Panc1 (cell line): ENCODE results near the gene FOXP4. TPM values are rescaled to one million over a fixed set of nuclear protein-coding genes. Genes with fewer than 3 reads are reported as not detected.

Source experiments
- ATAC-seq: fragments of 200-7000 bp; cut with Tn5 transposase; 2 replicates; pipeline ENCODE4 v1.9.1; 2020; ENCODE audit warnings: mild to moderate bottlenecking, moderate library complexity
- BruUV-seq: library from RNA; stranded (reverse); fragments of 400-500 nt; replicated peaks from 2 replicates; lab custom pipeline; 2021; lab: Mats Ljungman, UMichigan
- CTCF ChIA-PET: fragments of 300-600 bp; sonication (Branson Sonifier 250); formaldehyde crosslinking; loops from one replicate; lab custom pipeline; 2022; ENCODE audit warnings: antibody characterized with exemption; lab: Charles Lee
- POLR2A ChIA-PET: fragments of 300-600 bp; sonication (Branson Sonifier 250); formaldehyde crosslinking; loops from one replicate; lab custom pipeline; 2022; ENCODE audit warnings: antibody characterized with exemption; lab: Charles Lee
- DNase-seq: peaks from one replicate; pipeline ENCODE4 v3.0.0-alpha.2; 2010; ENCODE audit warnings: low read depth, low spot score
- H3K27ac ChIP-seq: 2 replicates; pipeline ENCODE4 v1.5.1; 2011; ENCODE audit warnings: mild to moderate bottlenecking, low read length, inconsistent platforms
- H3K27me3 ChIP-seq: fragments of 200-500 bp; sonication (Bioruptor generic); 2 replicates; pipeline ENCODE4 v1.6.0; 2014; ENCODE audit warnings: low read length, inconsistent platforms; ENCODE audit not compliant: control insufficient read depth, insufficient read depth
- H3K36me3 ChIP-seq: fragments of 200-500 bp; sonication (Bioruptor generic); 2 replicates; pipeline ENCODE4 v1.5.1; 2014; ENCODE audit warnings: inconsistent platforms, mild to moderate bottlenecking, low read length, moderate library complexity; ENCODE audit not compliant: control insufficient read depth, insufficient read depth
- H3K4me1 ChIP-seq: 2 replicates; pipeline ENCODE4 v1.5.1; 2011; ENCODE audit warnings: inconsistent platforms, mild to moderate bottlenecking, low read length, moderate library complexity; ENCODE audit not compliant: control insufficient read depth, insufficient read depth
- H3K4me3 ChIP-seq, 2 experiments: 2 replicates each; pipeline ENCODE4 v1.5.1; 2011 to 2012; ENCODE audit warnings: low read depth in 2 of 2, low read length in 2 of 2, mild to moderate bottlenecking in 2 of 2, inconsistent platforms in 1 of 2, moderate library complexity in 1 of 2
- H3K9me3 ChIP-seq: fragments of 200-500 bp; sonication (Bioruptor generic); 2 replicates; pipeline ENCODE4 v1.5.1; 2014; ENCODE audit warnings: low read depth, mild to moderate bottlenecking, inconsistent platforms, low read length, moderate library complexity; ENCODE audit not compliant: control insufficient read depth, insufficient read depth
- CTCF ChIP-seq: fragments of 450-650 bp; IDR thresholded peaks from 2 replicates; pipeline ENCODE4 v1.5.1; 2017; ENCODE audit warnings: mild to moderate bottlenecking
- POLR2AphosphoS5 ChIP-seq: IDR thresholded peaks from 2 replicates; pipeline ENCODE4 v1.6.1; 2012; ENCODE audit warnings: mild to moderate bottlenecking, low read depth, low read length, moderate library complexity
- REST ChIP-seq, 2 experiments: IDR thresholded peaks; 2 replicates each; pipeline ENCODE4 v1.6.1; 2011 to 2012; ENCODE audit warnings: low read depth in 2 of 2, control low read depth in 1 of 2, low read length in 1 of 2, mild to moderate bottlenecking in 1 of 2, moderate library complexity in 1 of 2; ENCODE audit not compliant: insufficient read depth in 1 of 2
- SIN3A ChIP-seq: IDR thresholded peaks from 2 replicates; pipeline ENCODE4 v1.6.1; 2012; ENCODE audit warnings: low read depth, mild to moderate bottlenecking, low read length, moderate library complexity, borderline replicate concordance; ENCODE audit not compliant: insufficient read depth
- TCF7L2 ChIP-seq: IDR thresholded peaks from 2 replicates; pipeline ENCODE4 v1.6.1; 2011; ENCODE audit warnings: mild to moderate bottlenecking, low read depth, low read length, inconsistent platforms
- in situ Hi-C: cut with HindIII; loops from 2 replicates; pipeline ENCODE4 v1.10.0; 2016; ENCODE audit warnings: low sequenced_read_pairs, low pct_unique_long_range_greater_than_20kb
- intact Hi-C: fragments of 100-400 bp; cut with micrococcal nuclease; formaldehyde crosslinking; loops from one replicate; pipeline ENCODE4 v1.10.0; 2022; ENCODE audit not compliant: unreplicated experiment
- total RNA-seq: library from RNA; stranded (reverse); gene quantifications from one replicate; pipeline ENCODE4 v1.2.1, GENCODE V29; 2021; ENCODE audit not compliant: unreplicated experiment

Gene FOXP4
- total RNA-seq, 1 experiment from 2014 or later = 30.4 TPM

- H3K9me3 ChIP-seq = no peaks in the 10 kb centered on the region
- ChIA-PET CTCF (no interaction called here), POLR2A (no interaction called here)
- H3K4me3 ChIP-seq = no peak overlapping the region
- H3K27ac ChIP-seq = no peak overlapping the region
- no peaks in the 10 kb centered on the region for H3K36me3 ChIP-seq
- H3K27me3 ChIP-seq = no peaks in the 10 kb centered on the region
- in situ Hi-C loops (no loop called here), intact Hi-C loops (no loop called here)
- no peak for TF ChIP-seq SIN3A
- no peak for TF ChIP-seq TCF7L2
- TF ChIP-seq CTCF = no peak
- TF ChIP-seq REST (IDR thresholded peaks at IDR 0.05; ENCODE audit: insufficient read depth in 1 of 2, low read depth in 2 of 2, low read length in 1 of 2) = no peak
- TF ChIP-seq POLR2AphosphoS5 = no peak
- ATAC-seq = no peak
- no peak for DNase-seq
- no peaks in the 10 kb centered on the region for H3K4me1 ChIP-seq
- BruUV-seq = no TSS peak
These were observed 82.9 kb downstream of the FOXP4 start for GRCh38 chr6:41629128-41629527.

- Histone ChIP-seq H3K36me3 (no peaks in the 10 kb centered on the region), H3K9me3 (no peaks in the 10 kb centered on the region), H3K4me3 (no peak overlapping the region), H3K4me1 (no peaks in the 10 kb centered on the region), H3K27ac (no peak overlapping the region), H3K27me3 (no peaks in the 10 kb centered on the region)
- intact Hi-C loops = no loop called here
- POLR2A ChIA-PET = interaction anchor here (0.6 kb wide), 1 partner anchor 16 kb away, joined by 4 read pairs; no protein-coding TSS in a partner anchor
- DNase-seq (no peak), ATAC-seq (no peak)
- in situ Hi-C loops = no loop called here
- no TSS peak for BruUV-seq
- TF ChIP-seq TCF7L2 = no peak
- no peak for TF ChIP-seq CTCF
- no peak for TF ChIP-seq SIN3A
- TF ChIP-seq POLR2AphosphoS5 = no peak
- TF ChIP-seq REST (IDR thresholded peaks at IDR 0.05; ENCODE audit: insufficient read depth in 1 of 2, low read depth in 2 of 2, low read length in 1 of 2) = no peak
- CTCF ChIA-PET = no interaction called here
These were observed 83.9 kb downstream of the FOXP4 start for GRCh38 chr6:41630069-41630468.
